ENCODE results near the gene ELAVL1.

The ELAVL1 gene

DNA sequence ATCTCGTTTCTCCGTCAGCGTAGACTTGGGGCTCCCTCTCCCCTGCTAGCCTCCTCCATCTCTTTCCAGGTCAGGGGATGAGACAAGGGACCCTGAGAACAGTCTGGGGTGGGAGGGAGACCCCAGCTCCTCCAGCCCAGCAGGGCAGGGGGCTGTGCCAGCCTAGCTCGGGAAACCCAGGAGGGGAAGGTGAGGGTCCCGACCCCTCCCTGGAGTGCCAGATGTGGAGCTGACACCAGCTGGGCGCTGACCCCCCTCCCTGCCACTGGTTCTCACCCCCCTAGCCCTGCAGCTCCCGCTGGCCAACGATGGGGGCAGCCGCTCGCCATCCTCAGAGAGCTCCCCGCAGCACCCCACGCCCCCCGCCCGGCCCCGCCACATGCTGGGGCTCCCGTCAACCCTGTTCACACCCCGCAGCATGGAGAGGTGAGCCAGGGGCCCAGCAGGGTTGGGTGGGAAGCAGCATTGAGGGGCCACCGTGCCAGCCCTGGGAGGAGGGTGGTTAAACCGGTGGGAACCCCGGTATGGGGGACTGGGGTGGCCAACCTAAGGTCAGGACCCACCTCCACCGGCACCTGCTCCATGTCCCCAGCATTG, 95.9 kb downstream of the ELAVL1 start:
- no peak for DNase-seq (ENCODE audit: low spot score)

DNA sequence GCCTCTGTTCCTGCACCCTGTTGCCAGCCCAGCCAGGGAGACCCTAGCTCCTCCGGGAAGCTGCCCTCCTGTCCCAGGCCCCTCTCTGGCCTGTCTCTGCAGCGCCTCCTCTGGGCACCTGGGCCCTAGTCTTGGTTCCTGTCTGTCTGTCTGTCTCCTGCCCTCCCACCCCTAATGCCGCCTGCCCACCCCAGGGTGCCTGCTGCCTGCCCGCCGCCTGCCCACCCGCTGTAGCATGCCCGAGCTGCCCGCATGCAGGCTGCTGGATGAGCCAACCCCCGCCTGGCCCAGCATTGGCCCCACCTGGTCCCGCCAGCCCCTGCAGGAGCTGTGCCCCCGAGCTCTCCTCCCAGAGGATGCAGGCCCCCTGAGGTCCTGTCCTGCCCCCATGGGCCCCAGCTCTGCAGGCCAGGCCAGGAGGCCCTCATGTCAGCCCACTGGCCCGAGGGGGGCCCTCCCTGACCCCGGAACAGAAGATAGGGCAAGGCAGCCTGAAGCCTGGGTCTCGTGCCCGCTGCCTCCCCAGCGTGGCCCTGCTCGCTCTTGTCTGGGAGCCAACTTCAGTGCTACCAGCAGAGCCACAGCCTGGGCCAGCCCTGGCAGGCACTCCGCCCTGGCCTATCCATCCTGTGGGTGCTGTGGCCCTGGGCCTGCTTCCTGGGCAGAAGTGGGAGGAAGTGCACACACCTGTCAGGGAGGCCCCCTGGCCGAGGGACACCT, 96.5 kb downstream of the ELAVL1 start:
- DNase-seq (ENCODE audit: low spot score) = no peak
